HEK293 (cell line): ENCODE data around the gene ITIH1.

Source experiments
- CTCF ChIA-PET: fragments of 350-600 bp; formaldehyde crosslinking; extraction: SDS; loops from one replicate; lab custom pipeline; 2021; ENCODE audit warnings: antibody characterized with exemption; lab: Yijun Ruan, JAX
- POLR2A ChIA-PET: fragments of 300-600 bp; formaldehyde crosslinking; extraction: SDS; loops from one replicate; lab custom pipeline; 2020; ENCODE audit warnings: antibody characterized with exemption, inconsistent platforms; lab: Yijun Ruan, JAX
- H3K27ac ChIP-seq: fragments of 200-500 bp; sonication (Bioruptor generic); 2 replicates; pipeline ENCODE4 v1.5.1; 2014; ENCODE audit warnings: low read depth, low read length, control low read depth, inconsistent platforms; ENCODE audit errors: extremely low read depth
- H3K36me3 ChIP-seq, 2 experiments: fragments of 200-500 bp in 1 of 2; sonication (Bioruptor generic) in 1 of 2; 1 replicate in 1 of 2; 2 replicates in 1 of 2; pipeline ENCODE4 v1.5.1; 2014 to 2017; ENCODE audit warnings: inconsistent platforms in 2 of 2, low read length in 2 of 2; ENCODE audit not compliant: control insufficient read depth in 2 of 2, insufficient read depth in 1 of 2
- H3K4me1 ChIP-seq: fragments of 200-500 bp; sonication (Bioruptor generic); 2 replicates; pipeline ENCODE4 v1.5.1; 2014; ENCODE audit warnings: mild to moderate bottlenecking, low read length, inconsistent platforms; ENCODE audit not compliant: control insufficient read depth, insufficient read depth
- H3K4me3 ChIP-seq: 2 replicates; pipeline ENCODE4 v1.5.1; 2011; ENCODE audit warnings: low read depth, mild to moderate bottlenecking, control low read depth, low read length, moderate library complexity
- H3K9me3 ChIP-seq: fragments of 200-500 bp; sonication (Bioruptor generic); 2 replicates; pipeline ENCODE4 v1.5.1; 2014; ENCODE audit warnings: low read depth, low read length, inconsistent platforms; ENCODE audit not compliant: control insufficient read depth, insufficient read depth
- FEZF1 ChIP-seq: fragments of 450-650 bp; formaldehyde crosslinking; IDR thresholded peaks from 2 replicates; pipeline ENCODE4 v1.5.1; 2016; ENCODE audit warnings: missing biosample characterization, missing genetic modification characterization
- GLIS1 ChIP-seq: fragments of 450-650 bp; formaldehyde crosslinking; IDR thresholded peaks from 2 replicates; pipeline ENCODE4 v1.5.1; 2016; ENCODE audit warnings: missing biosample characterization, missing genetic modification characterization
- KLF7 ChIP-seq: fragments of 450-650 bp; formaldehyde crosslinking; IDR thresholded peaks from 2 replicates; pipeline ENCODE4 v1.5.1; 2016; ENCODE audit warnings: missing biosample characterization, missing genetic modification characterization, borderline replicate concordance
- ZIC2 ChIP-seq: fragments of 450-650 bp; formaldehyde crosslinking; IDR thresholded peaks from 2 replicates; pipeline ENCODE4 v1.5.1; 2016; ENCODE audit warnings: missing biosample characterization, missing genetic modification characterization
- ZNF114 ChIP-seq: fragments of 450-650 bp; formaldehyde crosslinking; IDR thresholded peaks from 2 replicates; pipeline ENCODE4 v1.5.0; 2017; ENCODE audit warnings: missing biosample characterization, missing genetic modification characterization
- ZNF169 ChIP-seq: fragments of 450-650 bp; formaldehyde crosslinking; IDR thresholded peaks from 2 replicates; pipeline ENCODE4 v1.5.1; 2016; ENCODE audit warnings: missing biosample characterization, missing genetic modification characterization
- ZNF221 ChIP-seq: fragments of 450-650 bp; formaldehyde crosslinking; IDR thresholded peaks from 2 replicates; pipeline ENCODE4 v1.5.1; 2017; ENCODE audit warnings: missing biosample characterization, missing genetic modification characterization, borderline replicate concordance
- ZNF239 ChIP-seq: fragments of 450-650 bp; formaldehyde crosslinking; IDR thresholded peaks from 2 replicates; pipeline ENCODE4 v1.5.1; 2016; ENCODE audit warnings: missing biosample characterization, missing genetic modification characterization
- ZNF488 ChIP-seq: fragments of 450-650 bp; formaldehyde crosslinking; IDR thresholded peaks from 2 replicates; pipeline ENCODE4 v1.5.1; 2016; ENCODE audit warnings: missing biosample characterization, missing genetic modification characterization
- ZNF501 ChIP-seq: fragments of 450-650 bp; formaldehyde crosslinking; IDR thresholded peaks from 2 replicates; pipeline ENCODE4 v1.5.1; 2016; ENCODE audit warnings: missing biosample characterization, missing genetic modification characterization
- ZNF529 ChIP-seq: fragments of 450-650 bp; formaldehyde crosslinking; IDR thresholded peaks from 2 replicates; pipeline ENCODE4 v1.5.1; 2017; ENCODE audit warnings: missing genetic modification characterization, missing biosample characterization; ENCODE audit not compliant: insufficient replicate concordance
- ZNF596 ChIP-seq: fragments of 450-650 bp; IDR thresholded peaks from 2 replicates; pipeline ENCODE4 v1.5.0; 2018; ENCODE audit warnings: missing biosample characterization, mild to moderate bottlenecking, missing genetic modification characterization, moderate library complexity
- ZNF600 ChIP-seq: fragments of 450-650 bp; formaldehyde crosslinking; IDR thresholded peaks from 2 replicates; pipeline ENCODE4 v1.5.1; 2016; ENCODE audit warnings: missing biosample characterization, missing genetic modification characterization
- ZNF621 ChIP-seq: fragments of 450-650 bp; formaldehyde crosslinking; IDR thresholded peaks from 2 replicates; pipeline ENCODE4 v1.5.1; 2017; ENCODE audit warnings: missing biosample characterization, missing genetic modification characterization
- ZNF670 ChIP-seq: fragments of 450-650 bp; formaldehyde crosslinking; IDR thresholded peaks from 2 replicates; pipeline ENCODE4 v1.5.1; 2016; ENCODE audit warnings: missing biosample characterization, missing genetic modification characterization, low read depth
- ZNF776 ChIP-seq: fragments of 450-650 bp; formaldehyde crosslinking; IDR thresholded peaks from 2 replicates; pipeline ENCODE4 v1.5.0; 2017; ENCODE audit warnings: missing biosample characterization, missing genetic modification characterization, borderline replicate concordance
- ZSCAN23 ChIP-seq: fragments of 450-650 bp; formaldehyde crosslinking; IDR thresholded peaks from 2 replicates; pipeline ENCODE4 v1.5.1; 2016; ENCODE audit warnings: missing biosample characterization, missing genetic modification characterization
- TF ChIP-seq, protein P1 (sequence below): fragments of 450-650 bp; formaldehyde crosslinking; IDR thresholded peaks from 2 replicates; pipeline ENCODE4 v1.5.1; 2017; ENCODE audit warnings: missing biosample characterization, missing genetic modification characterization
- TF ChIP-seq, protein P2 (sequence below): fragments of 450-650 bp; formaldehyde crosslinking; IDR thresholded peaks from 2 replicates; pipeline ENCODE4 v1.5.1; 2016; ENCODE audit warnings: missing biosample characterization, missing genetic modification characterization
- TF ChIP-seq, protein P3 (sequence below): fragments of 450-650 bp; formaldehyde crosslinking; IDR thresholded peaks from 2 replicates; pipeline ENCODE4 v1.5.1; 2017; ENCODE audit warnings: missing biosample characterization, missing genetic modification characterization
- TF ChIP-seq, protein P4 (sequence below): fragments of 450-650 bp; formaldehyde crosslinking; IDR thresholded peaks from 2 replicates; pipeline ENCODE4 v1.5.1; 2016; ENCODE audit warnings: missing biosample characterization, missing genetic modification characterization

ITIH1 gene

DNA sequence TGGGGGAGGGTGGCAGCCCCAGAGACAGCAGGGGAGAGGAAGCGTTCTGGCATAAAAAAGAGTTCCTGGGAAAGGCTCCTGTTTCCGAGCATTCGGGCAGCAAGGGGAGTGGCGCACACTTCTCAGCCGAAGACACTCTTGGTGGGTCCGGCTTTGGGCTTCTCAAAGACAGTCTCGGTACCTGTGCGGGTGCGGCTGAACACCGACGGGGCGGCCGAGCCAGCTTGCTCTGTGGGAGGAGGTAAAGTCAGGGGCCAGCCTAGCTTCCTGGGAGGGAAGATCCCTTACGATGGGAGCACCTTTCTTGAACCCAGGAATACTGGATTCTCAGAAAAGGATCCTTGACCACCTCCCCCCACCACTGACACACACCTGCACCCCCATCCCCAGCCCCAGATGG is 55.8 kb downstream of the ITIH1 start:
- ChIA-PET POLR2A (no interaction called here), CTCF (interaction anchor here (2.2 kb wide), 1 partner anchor 12 kb away, joined by 8 read pairs; no protein-coding TSS in a partner anchor)
- Histone ChIP-seq H3K4me1 (peaks cover 12% of the 10 kb centered on the region; the same call in 1 of the 2 replicates), H3K36me3 (peaks cover 0 to 14% of the 10 kb centered on the region in 2 experiments; a peak in 1 of 3 replicates), H3K27ac (no peak overlapping the region), H3K4me3 (no peak overlapping the region)
- TF ChIP-seq ZNF600 (tag by site-specific recombination): peak; percentile 49; the same call in 1 of the 2 replicates
- TF ChIP-seq, protein P1, sequence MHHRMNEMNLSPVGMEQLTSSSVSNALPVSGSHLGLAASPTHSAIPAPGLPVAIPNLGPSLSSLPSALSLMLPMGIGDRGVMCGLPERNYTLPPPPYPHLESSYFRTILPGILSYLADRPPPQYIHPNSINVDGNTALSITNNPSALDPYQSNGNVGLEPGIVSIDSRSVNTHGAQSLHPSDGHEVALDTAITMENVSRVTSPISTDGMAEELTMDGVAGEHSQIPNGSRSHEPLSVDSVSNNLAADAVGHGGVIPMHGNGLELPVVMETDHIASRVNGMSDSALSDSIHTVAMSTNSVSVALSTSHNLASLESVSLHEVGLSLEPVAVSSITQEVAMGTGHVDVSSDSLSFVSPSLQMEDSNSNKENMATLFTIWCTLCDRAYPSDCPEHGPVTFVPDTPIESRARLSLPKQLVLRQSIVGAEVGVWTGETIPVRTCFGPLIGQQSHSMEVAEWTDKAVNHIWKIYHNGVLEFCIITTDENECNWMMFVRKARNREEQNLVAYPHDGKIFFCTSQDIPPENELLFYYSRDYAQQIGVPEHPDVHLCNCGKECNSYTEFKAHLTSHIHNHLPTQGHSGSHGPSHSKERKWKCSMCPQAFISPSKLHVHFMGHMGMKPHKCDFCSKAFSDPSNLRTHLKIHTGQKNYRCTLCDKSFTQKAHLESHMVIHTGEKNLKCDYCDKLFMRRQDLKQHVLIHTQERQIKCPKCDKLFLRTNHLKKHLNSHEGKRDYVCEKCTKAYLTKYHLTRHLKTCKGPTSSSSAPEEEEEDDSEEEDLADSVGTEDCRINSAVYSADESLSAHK (tag by site-specific recombination): no peak
- TF ChIP-seq, all 188 proteins: peak for 1
- no peaks in the 10 kb centered on the region for H3K9me3 ChIP-seq

DNA sequence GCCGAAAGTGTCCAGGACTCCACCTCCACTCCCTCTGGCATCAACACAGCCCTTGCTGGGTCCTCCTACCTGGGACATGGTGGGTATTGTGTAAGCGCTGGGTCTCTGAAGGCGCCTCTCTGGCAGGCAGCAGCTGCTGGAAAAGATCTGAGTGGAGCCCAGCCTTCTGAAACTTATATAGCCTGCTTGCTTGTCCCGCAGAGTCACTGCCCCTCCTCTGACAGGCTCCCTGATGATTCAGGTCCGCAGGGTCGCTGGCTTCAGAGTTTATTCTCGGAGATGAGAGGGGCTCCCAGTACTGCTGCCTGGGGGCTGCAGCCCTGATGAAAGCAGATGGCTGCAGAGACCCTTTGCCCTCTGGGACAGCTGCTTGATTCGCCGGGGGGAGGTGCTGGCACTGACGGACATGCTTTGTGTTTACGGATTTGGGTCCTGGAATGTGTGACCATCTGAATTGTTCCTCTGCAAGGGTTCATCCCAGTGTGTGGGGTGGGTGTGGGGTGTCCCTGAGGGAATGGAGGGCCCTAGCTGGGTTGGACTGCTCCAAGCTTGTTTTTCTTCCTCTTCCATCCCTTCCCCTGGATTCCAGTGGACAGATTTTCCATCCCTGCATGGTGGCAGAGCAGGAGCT is 57.6 kb downstream of the ITIH1 start, which contains the start of gene MUSTN1:
MUSTN1 (minus strand) TSS at position 149 of the 631 bp plus-strand sequence; CDS start at position 78, 71 bp downstream.
- Histone ChIP-seq H3K9me3 (no peaks in the 10 kb centered on the region), H3K4me3 (no peak within 1 kb of the TSS), H3K27ac (no peak within 1 kb of the TSS), H3K4me1 (peaks cover 12% of the 10 kb centered on the region; the same call in 1 of the 2 replicates), H3K36me3 (peaks cover 0 to 24% of the 10 kb centered on the region in 2 experiments; a peak in 1 of 3 replicates)
- CTCF ChIA-PET: interaction anchor here (1.1 to 2.0 kb wide), 2 partner anchors 10 to 14 kb away, joined by 3 to 4 read pairs; no protein-coding TSS in a partner anchor
- POLR2A ChIA-PET: interaction anchor here (0.7 kb wide), 1 partner anchor 77 kb away, joined by 8 read pairs; no protein-coding TSS in a partner anchor
- TF ChIP-seq, protein P2, sequence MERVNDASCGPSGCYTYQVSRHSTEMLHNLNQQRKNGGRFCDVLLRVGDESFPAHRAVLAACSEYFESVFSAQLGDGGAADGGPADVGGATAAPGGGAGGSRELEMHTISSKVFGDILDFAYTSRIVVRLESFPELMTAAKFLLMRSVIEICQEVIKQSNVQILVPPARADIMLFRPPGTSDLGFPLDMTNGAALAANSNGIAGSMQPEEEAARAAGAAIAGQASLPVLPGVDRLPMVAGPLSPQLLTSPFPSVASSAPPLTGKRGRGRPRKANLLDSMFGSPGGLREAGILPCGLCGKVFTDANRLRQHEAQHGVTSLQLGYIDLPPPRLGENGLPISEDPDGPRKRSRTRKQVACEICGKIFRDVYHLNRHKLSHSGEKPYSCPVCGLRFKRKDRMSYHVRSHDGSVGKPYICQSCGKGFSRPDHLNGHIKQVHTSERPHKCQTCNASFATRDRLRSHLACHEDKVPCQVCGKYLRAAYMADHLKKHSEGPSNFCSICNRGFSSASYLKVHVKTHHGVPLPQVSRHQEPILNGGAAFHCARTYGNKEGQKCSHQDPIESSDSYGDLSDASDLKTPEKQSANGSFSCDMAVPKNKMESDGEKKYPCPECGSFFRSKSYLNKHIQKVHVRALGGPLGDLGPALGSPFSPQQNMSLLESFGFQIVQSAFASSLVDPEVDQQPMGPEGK (tag by site-specific recombination): no peak
- TF ChIP-seq ZNF596 (no peak), ZNF114 (tag by site-specific recombination) (no peak), ZNF670 (tag by site-specific recombination) (no peak), KLF7 (tag by site-specific recombination) (no peak), ZNF776 (no peak), ZNF169 (no peak), ZNF529 (tag by site-specific recombination) (no peak)
- TF ChIP-seq, protein P3, sequence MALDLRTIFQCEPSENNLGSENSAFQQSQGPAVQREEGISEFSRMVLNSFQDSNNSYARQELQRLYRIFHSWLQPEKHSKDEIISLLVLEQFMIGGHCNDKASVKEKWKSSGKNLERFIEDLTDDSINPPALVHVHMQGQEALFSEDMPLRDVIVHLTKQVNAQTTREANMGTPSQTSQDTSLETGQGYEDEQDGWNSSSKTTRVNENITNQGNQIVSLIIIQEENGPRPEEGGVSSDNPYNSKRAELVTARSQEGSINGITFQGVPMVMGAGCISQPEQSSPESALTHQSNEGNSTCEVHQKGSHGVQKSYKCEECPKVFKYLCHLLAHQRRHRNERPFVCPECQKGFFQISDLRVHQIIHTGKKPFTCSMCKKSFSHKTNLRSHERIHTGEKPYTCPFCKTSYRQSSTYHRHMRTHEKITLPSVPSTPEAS (tag by site-specific recombination): 0 out of 2 replicates have a peak, but pooled peaks have one; percentile 4

GRCh38 chr3:52835766-52836470 is 58.5 kb downstream of the ITIH1 start:
- POLR2A ChIA-PET: no interaction called here
- H3K36me3 ChIP-seq: peaks cover 0 to 26% of the 10 kb centered on the region in 2 experiments; a peak in 1 of 3 replicates
- no peak overlapping the region for H3K4me3 ChIP-seq
- H3K27ac ChIP-seq: no peak overlapping the region
- H3K4me1 ChIP-seq: peaks cover 9% of the 10 kb centered on the region; the same call in 1 of the 2 replicates
- CTCF ChIA-PET: interaction anchor here (1.1 kb wide), 1 partner anchor 15 kb away, joined by 3 read pairs; no protein-coding TSS in a partner anchor
- no peaks in the 10 kb centered on the region for H3K9me3 ChIP-seq
- TF ChIP-seq ZNF621 (no peak), ZNF488 (tag by site-specific recombination) (no peak), FEZF1 (tag by site-specific recombination) (no peak), ZNF221 (tag by site-specific recombination) (no peak), ZSCAN23 (tag by site-specific recombination) (no peak), ZNF239 (tag by site-specific recombination) (no peak), ZNF501 (no peak), ZIC2 (tag by site-specific recombination) (no peak), GLIS1 (tag by site-specific recombination) (no peak)
- TF ChIP-seq, protein P4, sequence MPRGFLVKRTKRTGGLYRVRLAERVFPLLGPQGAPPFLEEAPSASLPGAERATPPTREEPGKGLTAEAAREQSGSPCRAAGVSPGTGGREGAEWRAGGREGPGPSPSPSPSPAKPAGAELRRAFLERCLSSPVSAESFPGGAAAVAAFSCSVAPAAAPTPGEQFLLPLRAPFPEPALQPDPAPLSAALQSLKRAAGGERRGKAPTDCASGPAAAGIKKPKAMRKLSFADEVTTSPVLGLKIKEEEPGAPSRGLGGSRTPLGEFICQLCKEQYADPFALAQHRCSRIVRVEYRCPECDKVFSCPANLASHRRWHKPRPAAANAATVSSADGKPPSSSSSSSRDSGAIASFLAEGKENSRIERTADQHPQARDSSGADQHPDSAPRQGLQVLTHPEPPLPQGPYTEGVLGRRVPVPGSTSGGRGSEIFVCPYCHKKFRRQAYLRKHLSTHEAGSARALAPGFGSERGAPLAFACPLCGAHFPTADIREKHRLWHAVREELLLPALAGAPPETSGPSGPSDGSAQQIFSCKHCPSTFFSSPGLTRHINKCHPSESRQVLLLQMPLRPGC: no peak
